CD4-positive, alpha-beta T cell treated with Interleukin-10 for 1 hour (primary cell): ENCODE measurements around the gene NPIPB13.
"Not testable (repeated sequence)": the region's sequence is repeated elsewhere in the genome, so short reads cannot be mapped to it uniquely, and the experiment has no call there.

ENCODE experiments used
- DNase-seq: peaks from one replicate; pipeline ENCODE4 v3.0.0-alpha.2; 2020

Gene NPIPB13

GRCh38 chr16:30248379-30248778 is at the start of gene NPIPB13:
NPIPB13 (minus strand) TSS chr16:30248479; CDS start chr16:30245573, 2,906 bp downstream.
- DNase-seq: not testable (repeated sequence)

DNA sequence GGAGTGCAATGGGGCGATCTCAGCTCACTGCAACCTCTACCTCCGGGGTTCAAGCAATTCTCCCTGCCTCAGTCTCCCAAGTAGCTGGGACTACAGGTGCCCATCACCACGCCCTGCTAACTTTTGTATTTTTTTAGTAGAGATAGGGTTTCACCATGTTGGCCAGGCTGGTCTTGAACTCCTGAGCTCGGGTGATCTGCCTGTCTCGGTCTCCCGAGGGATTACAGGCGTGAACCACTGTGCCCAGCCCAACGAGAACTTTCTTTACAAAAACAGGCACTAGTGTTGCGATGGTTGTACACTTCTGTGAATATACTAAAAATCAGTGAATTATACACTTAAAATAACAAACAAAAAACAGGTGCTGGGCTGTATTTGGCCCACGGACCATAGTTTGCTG is 34.1 kb upstream of the NPIPB13 start:
- not testable (repeated sequence) for DNase-seq

DNA sequence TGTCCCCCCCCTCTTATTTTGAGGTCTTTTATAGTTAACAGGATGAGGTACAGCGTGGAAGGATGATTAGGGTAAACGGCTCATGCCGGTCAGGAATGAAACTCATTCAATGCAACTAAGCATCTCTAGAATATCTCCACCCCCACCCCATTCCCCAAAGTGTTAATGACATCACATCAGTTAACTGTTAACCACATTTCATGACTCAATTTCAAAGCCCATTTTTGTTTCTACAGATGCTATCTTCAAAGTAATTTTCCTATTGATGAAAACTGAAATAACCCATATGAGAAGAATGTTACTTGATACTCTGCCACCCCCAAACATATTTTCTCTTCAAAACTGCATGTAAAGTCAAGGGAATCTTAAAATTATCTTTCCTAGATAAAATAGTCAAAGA is 30.2 kb upstream of the NPIPB13 start:
- DNase-seq: not testable (repeated sequence)

GRCh38 chr16:30217082-30217481 is 31.2 kb downstream of the NPIPB13 start:
- DNase-seq: not testable (repeated sequence)

DNA sequence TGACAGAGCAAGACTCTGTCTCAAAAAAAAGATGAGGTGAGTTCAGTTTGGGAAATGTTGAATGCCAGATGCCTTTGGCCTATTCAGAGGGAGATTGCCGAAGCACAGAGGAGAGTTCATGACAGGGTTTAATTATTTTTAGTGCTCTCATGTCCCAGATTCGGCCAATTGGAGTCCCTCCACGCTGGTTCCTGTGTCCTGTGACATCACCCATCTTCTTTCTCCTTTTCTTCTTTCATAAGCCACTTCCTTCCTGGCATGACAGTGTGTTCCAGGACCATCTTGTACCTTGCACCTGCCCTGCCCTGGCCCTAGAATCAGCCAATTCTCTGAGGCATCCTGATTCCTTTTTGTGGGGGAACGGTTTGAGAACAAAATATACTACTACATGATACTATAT is 36.9 kb downstream of the NPIPB13 start:
- not testable (repeated sequence) for DNase-seq

- DNase-seq: not testable (repeated sequence)
These were observed 39.2 kb downstream of the NPIPB13 start for GRCh38 chr16:30209032-30209431.

DNA sequence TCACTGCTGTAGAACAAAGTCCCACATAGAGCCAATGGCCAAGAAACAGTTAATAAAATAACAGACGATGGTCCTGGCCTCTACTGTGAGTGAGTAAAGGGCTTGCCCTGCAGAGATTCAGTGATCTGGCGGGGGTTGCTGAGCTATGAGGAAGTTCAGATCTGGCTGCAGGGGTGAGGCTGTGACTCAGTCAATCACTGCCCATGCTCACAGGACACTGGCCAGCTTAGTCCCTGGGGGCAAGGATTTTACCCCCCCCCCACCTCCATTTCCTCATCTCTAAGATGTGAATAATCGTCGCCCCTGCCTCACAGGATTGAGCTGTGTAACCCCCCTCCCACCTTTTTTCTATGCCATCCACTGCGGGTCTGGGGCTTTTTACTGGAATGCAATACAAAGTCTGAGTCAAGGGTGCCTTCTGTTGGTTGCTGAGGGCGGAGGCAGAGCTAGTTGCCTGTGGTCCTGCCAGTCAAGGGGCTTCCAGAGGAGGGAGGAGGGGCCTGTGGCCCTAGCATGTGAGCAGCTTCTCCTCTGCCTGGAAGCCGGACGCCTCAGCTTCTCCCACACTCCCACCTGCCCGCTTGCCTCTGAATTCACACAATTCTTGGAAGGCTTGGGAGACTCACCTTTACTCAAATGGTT is 41.1 kb downstream of the NPIPB13 start:
- not testable (repeated sequence) for DNase-seq

GRCh38 chr16:30206252-30206651 is 42.0 kb downstream of the NPIPB13 start:
- DNase-seq: not testable (repeated sequence)

DNA sequence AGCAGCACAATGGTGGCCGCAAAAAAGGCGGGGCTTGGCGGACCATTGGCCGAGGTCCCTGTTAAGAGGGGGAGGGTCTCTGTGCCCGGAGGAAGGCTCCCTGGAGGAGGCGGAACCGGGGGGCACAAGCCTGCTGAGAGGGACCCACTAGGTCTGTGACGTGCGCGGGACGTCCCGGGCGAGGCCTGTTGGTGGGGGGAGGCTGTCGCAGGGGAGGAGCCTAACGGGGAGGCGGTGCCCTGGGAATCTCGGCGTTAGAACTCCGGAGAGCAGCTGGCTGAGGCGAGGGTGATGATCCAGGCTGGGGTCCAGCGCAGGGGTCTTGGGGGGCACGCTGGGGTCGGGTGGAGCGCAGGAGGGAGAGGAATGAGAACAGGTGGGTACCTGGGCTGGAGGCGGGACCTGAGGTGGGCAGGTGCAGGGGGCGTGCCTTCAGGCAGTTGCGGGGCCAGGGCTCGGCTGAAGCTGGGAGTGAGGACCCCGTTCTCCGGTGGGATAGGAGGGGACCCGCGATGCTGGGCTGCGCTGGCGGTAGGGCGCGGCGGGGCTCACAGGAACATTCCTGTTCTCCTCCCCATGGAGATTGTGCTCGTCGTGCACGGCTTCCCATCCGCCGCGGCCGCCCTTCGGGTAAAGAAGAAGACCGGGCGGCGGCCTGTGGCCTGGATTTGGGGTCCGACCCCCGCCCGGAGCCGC is 42.6 kb downstream of the NPIPB13 start:
- not testable (repeated sequence) for DNase-seq

DNA sequence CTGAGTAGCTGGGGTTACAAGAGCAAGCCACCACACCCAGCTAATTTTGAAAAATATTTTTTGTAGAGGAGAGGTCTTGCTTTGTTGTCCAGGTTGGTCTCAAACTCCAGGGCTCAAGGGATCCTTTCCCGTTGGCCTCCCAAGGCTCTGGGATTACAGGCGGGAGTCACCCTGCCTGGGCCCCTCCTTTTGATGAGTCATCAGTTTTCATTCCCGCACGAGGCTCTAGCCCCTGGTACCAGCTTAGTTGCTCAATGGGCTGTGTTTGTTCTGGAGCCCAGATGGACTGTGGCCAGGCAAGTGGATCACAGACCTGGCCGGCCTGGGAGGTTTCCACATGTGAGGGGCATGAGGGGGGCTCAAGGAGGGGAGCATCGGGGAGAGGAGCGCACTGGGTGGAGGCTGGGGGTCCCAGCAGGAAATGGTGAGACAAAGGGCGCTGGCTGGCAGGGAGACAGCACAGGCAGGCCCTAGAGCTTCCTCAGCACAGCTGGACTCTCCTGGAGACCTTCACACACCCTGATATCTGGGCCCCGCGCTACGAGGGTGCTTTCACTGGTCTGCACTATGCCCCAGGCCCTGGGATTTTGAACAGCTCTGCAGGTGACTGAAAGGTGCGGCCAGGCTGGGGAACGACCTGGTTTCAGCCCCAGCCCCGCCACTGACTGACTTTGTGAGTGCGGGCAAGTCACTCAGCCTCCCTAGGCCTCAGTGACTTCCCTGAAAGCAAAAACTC is 48.5 kb downstream of the NPIPB13 start:
- not testable (repeated sequence) for DNase-seq

DNA sequence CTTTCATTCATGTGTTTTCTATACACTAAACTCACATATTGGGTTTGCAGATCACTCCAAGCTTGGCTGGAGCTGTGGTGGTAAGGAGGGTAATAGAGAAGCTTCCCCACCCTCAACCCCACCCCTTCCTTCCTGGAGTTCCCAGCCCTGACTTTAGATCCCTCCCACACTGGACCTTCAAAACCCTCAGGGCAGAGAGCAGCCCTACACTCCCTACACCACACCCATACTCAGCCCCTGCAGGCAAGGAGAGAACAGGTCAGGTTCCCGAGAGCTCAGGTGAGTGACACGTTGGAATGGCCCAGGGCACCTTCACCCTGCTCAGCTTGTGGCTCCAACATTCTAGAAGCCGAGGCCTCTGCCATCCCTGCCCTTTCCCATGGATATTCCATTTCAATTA is 49.2 kb downstream of the NPIPB13 start, which contains the start of gene SULT1A3:
SULT1A3 (plus strand) TSS at position 207 of the 400 bp plus-strand sequence. CDS start 1,474 bp downstream, outside the sequence.
- not testable (repeated sequence) for DNase-seq
